Subcutaneous adipose tissue (tissue), 4 donors: ENCODE data around the gene CCDC83. TPM values are rescaled to one million over a fixed set of nuclear protein-coding genes. Genes with fewer than 3 reads are reported as not detected.

ENCODE experiments used
- CTCF ChIP-seq: fragments of 450-650 bp; IDR thresholded peaks from one replicate; pipeline ENCODE4 v1.5.1; 2016; ENCODE audit warnings: low read depth, mild to moderate bottlenecking, control low read depth, antibody characterized with exemption, moderate library complexity
- total RNA-seq, 4 donors: library from RNA; depleted of rRNA; stranded (reverse); fragments of >200 nt; gene quantifications; one replicate each; pipeline ENCODE4 v1.1.0, GENCODE V29; 2016

CCDC83 gene
- not detected for total RNA-seq

DNA sequence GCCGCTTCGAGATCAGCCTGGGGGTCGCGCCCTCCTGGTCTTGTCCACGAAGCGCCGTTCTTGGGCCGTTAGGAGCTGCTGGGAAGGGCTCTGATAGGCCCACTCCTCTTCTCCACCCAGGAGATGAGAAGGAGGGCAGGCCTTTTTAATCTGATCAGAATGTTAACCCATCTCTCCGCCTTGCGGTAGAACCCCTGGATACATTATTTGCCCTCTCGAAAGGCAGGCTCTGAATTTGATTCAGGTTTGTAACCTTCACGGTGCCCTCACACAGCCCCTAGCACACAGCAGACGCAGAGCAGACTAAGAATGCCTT, at the start of gene CCDC83:
CCDC83 (plus strand) TSS at position 43 of the 316 bp plus-strand sequence. CDS start 9,741 bp downstream, outside the sequence.
- no peak for TF ChIP-seq CTCF

DNA sequence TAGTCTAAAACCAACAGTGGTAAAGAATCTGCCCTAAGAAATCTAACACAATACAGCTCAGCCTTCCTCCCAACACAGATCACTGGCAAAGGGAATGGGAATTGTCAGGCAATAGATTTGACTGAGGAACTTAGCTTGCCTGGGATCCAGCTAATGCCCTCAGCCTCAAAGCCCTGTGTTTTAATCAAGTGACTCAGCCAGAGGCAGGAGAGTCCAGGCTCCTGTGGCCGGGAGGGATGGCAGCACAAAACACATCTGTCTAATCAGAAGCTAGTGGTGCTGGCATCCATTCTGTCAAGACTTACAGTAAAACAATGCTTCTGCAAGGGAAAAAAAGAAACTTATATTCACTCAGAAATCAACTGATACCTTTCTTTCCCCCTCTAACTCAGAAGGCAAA, 49.8 kb upstream of the CCDC83 start:
- no peak for TF ChIP-seq CTCF

DNA sequence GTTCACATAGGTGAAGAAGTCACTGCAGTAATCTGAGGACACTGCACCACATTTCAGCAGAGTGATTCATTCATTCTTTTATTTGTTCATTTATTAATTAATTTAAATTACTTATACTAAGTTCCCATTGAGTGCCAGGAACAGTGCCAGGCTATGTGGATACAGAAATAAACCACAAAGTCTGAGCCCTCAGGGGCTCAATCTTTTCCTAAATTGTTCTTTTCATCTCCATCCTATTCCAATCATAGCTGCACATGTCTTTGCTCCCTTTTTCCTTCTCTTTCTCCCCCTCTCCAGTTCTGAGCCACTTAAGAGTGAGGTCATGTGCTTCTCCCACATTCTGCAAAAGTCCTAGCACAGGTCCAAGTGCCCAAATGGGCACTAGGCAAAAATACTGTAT, 49.2 kb upstream of the CCDC83 start:
- TF ChIP-seq CTCF = no peak

DNA sequence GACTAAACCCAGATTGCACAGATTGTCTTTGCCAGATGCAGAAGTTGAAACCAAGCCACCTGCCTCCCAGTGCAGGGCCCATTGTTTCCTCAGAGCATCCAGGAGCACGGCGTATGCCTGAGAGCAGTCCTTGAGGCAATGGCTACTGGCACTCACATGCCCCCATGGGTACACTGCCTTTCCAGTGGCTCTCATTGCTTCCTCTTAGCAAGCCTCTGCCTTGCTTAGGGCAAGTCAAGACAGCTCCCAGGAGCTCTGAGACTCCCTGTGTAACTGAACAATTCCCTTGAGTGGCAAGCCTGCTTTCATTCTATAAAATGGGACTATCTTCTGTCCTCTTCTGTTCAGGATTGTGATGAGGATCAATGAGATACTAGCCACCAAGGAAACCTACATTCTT, 48.3 kb upstream of the CCDC83 start:
- no peak for TF ChIP-seq CTCF

DNA sequence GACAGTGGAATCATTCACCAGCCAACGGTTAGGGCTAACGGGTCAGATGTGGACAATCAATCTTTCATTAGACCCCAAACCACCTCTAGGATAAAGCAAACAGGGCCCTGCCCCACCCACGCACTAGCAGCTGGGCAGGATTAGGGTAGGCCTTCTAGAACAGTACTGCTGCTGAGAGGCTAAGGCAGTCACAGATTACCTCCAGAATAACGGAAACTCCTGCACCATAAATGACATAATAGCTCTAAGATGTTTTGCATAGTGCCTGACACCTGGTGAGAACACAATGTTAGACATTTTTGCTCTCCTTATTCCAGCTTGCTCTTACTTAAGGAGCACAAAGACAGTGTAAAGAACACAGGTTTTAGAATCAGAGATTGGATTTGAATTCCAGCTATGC, 46.0 kb upstream of the CCDC83 start:
- no peak for TF ChIP-seq CTCF

GRCh38 chr11:85809863-85810262, 45.3 kb upstream of the CCDC83 start:
- no peak for TF ChIP-seq CTCF

- no peak for TF ChIP-seq CTCF
Observed at GRCh38 chr11:85810521-85810870, 44.7 kb upstream of the CCDC83 start.
